H1 (cell line): ENCODE results near the gene ALPL. TPM values are rescaled to one million over a fixed set of nuclear protein-coding genes. Genes with fewer than 3 reads are reported as not detected.

Experiments
- CTCF ChIA-PET: fragments of 300-600 bp; sonication (Branson Sonifier 250); formaldehyde crosslinking; loops from one replicate; lab custom pipeline; 2021; ENCODE audit not compliant: partially characterized antibody; lab: Charles Lee
- POLR2A ChIA-PET: fragments of 300-600 bp; sonication (Branson Sonifier 250); formaldehyde crosslinking; loops from one replicate; lab custom pipeline; 2021; ENCODE audit warnings: inconsistent platforms; ENCODE audit not compliant: partially characterized antibody; lab: Charles Lee
- DNase-seq, 2 experiments: peaks; one replicate each; pipeline versions ENCODE4 v3.0.0 to v3.0.0-alpha.2; 2010 to 2022; ENCODE audit warnings: low spot score in 2 of 2, low read depth in 1 of 2, mixed read lengths in 1 of 2
- FAIRE-seq: peaks from 2 replicates; lab custom pipeline; 2011; peaks lifted over from hg19 to GRCh38; lab: Jason Lieb, UNC
- H2AFZ ChIP-seq: 2 replicates; pipeline ENCODE4 v1.8.1; 2012; ENCODE audit warnings: low read length, inconsistent platforms
- H2AK5ac ChIP-seq: 2 replicates; pipeline ENCODE4 v1.6.1; 2013; ENCODE audit warnings: low read depth, low read length
- H2BK120ac ChIP-seq: replicated peaks from 2 replicates; pipeline ENCODE3; 2013; ENCODE audit warnings: low read depth, low read length, inconsistent platforms
- H2BK12ac ChIP-seq: 2 replicates; pipeline ENCODE4 v1.6.1; 2013; ENCODE audit warnings: low read depth, low read length
- H2BK15ac ChIP-seq: 2 replicates; pipeline ENCODE4 v1.6.1; 2013; ENCODE audit warnings: low read length
- H2BK20ac ChIP-seq: 2 replicates; pipeline ENCODE4 v1.6.1; 2013; ENCODE audit warnings: low read length
- H2BK5ac ChIP-seq: 2 replicates; pipeline ENCODE4 v1.6.1; 2013; ENCODE audit warnings: low read depth, low read length
- H3K14ac ChIP-seq: 2 replicates; pipeline ENCODE4 v1.6.1; 2013; ENCODE audit warnings: inconsistent platforms; ENCODE audit not compliant: insufficient read length
- H3K18ac ChIP-seq: 2 replicates; pipeline ENCODE4 v1.6.1; 2013; ENCODE audit warnings: low read length; ENCODE audit errors: extremely low read depth
- H3K23ac ChIP-seq: 2 replicates; pipeline ENCODE4 v1.6.1; 2013; ENCODE audit warnings: inconsistent platforms; ENCODE audit not compliant: insufficient read length
- H3K23me2 ChIP-seq: 2 replicates; pipeline ENCODE4 v1.6.1; 2013; ENCODE audit warnings: low read depth, low read length
- H3K27ac ChIP-seq: 2 replicates; pipeline ENCODE4 v1.6.1; 2011; ENCODE audit warnings: low read depth, low read length, inconsistent platforms
- H3K27me3 ChIP-seq, 4 experiments: replicated peaks in 1 of 4; 1 replicate in 1 of 4; 2 replicates in 3 of 4; pipeline versions ENCODE4 v1.6.1 to v1.8.1; 2011 to 2013; ENCODE audit warnings: low read length in 3 of 4, mild to moderate bottlenecking in 3 of 4, inconsistent platforms in 2 of 4, mixed read lengths in 2 of 4, moderate library complexity in 1 of 4; ENCODE audit not compliant: control insufficient read depth in 3 of 4, insufficient read depth in 3 of 4; ENCODE audit errors: extremely low read depth in 1 of 4
- H3K36me3 ChIP-seq, 4 experiments: 2 replicates each; pipeline versions ENCODE4 v1.6.1 to v1.8.1; 2011 to 2013; ENCODE audit warnings: mild to moderate bottlenecking in 4 of 4, low read length in 3 of 4, moderate library complexity in 2 of 4, control low read depth in 1 of 4, inconsistent platforms in 1 of 4; ENCODE audit not compliant: insufficient read depth in 4 of 4, control insufficient read depth in 2 of 4
- H3K4ac ChIP-seq: replicated peaks from 2 replicates; pipeline ENCODE3; 2013; ENCODE audit warnings: low read length, low read depth, mixed read lengths, inconsistent platforms; ENCODE audit not compliant: insufficient read length
- H3K4me1 ChIP-seq, 4 experiments: replicated peaks in 1 of 4; 1 replicate in 1 of 4; 2 replicates in 3 of 4; pipeline versions ENCODE4 v1.6.1 to v1.8.1; 2011 to 2013; ENCODE audit warnings: low read length in 3 of 4, inconsistent platforms in 2 of 4, mixed read lengths in 1 of 4; ENCODE audit not compliant: insufficient read depth in 4 of 4, control insufficient read depth in 3 of 4
- H3K4me2 ChIP-seq, 2 experiments: 2 replicates each; pipeline versions ENCODE4 v1.6.1 to v1.8.1; 2011 to 2013; ENCODE audit warnings: low read depth in 2 of 2, low read length in 2 of 2, control low read depth in 1 of 2, inconsistent platforms in 1 of 2, mild to moderate bottlenecking in 1 of 2; ENCODE audit not compliant: insufficient read depth in 1 of 2
- H3K4me3 ChIP-seq, 4 experiments: fragments of 200-600, 300-600 bp in 1 of 4; sonication (generic), shearing (Covaris generic), sonication (Bioruptor Twin) in 1 of 4; 2 replicates each; pipeline versions ENCODE4 v1.5.1 to v1.8.1; 2011 to 2016; ENCODE audit warnings: low read length in 4 of 4, low read depth in 3 of 4, control low read depth in 2 of 4, inconsistent platforms in 2 of 4, mild to moderate bottlenecking in 2 of 4, mixed read lengths in 1 of 4, moderate library complexity in 1 of 4; ENCODE audit not compliant: insufficient read depth in 2 of 4; ENCODE audit errors: extremely low read depth in 1 of 4
- H3K56ac ChIP-seq: replicated peaks from 2 replicates; pipeline ENCODE3; 2013; ENCODE audit warnings: low read depth, mild to moderate bottlenecking, mixed read lengths, low read length, inconsistent platforms; ENCODE audit not compliant: insufficient read length
- H3K79me1 ChIP-seq: 2 replicates; pipeline ENCODE4 v1.6.1; 2013; ENCODE audit warnings: low read depth, low read length, control low read depth
- H3K79me2 ChIP-seq, 2 experiments: 2 replicates each; pipeline versions ENCODE4 v1.6.1 to v1.8.1; 2012 to 2013; ENCODE audit warnings: low read length in 2 of 2, mild to moderate bottlenecking in 2 of 2, inconsistent platforms in 1 of 2; ENCODE audit not compliant: insufficient read depth in 2 of 2, control insufficient read depth in 1 of 2
- H3K9ac ChIP-seq, 4 experiments: replicated peaks in 1 of 4; 1 replicate in 1 of 4; 2 replicates in 3 of 4; pipeline versions ENCODE4 v1.6.1 to v1.8.1; 2011 to 2013; ENCODE audit warnings: low read depth in 3 of 4, low read length in 3 of 4, control low read depth in 2 of 4, mild to moderate bottlenecking in 2 of 4, moderate library complexity in 2 of 4, inconsistent platforms in 1 of 4; ENCODE audit errors: extremely low read depth in 1 of 4
- H3K9me3 ChIP-seq, 2 experiments: 2 replicates each; pipeline versions ENCODE4 v1.6.1 to v1.8.1; 2012 to 2013; ENCODE audit warnings: mild to moderate bottlenecking in 2 of 2, moderate library complexity in 2 of 2, control low read depth in 1 of 2, inconsistent platforms in 1 of 2, low read depth in 1 of 2, low read length in 1 of 2, mixed read lengths in 1 of 2; ENCODE audit not compliant: insufficient read depth in 2 of 2
- H4K20me1 ChIP-seq, 2 experiments: replicated peaks in 1 of 2; 2 replicates each; pipeline versions ENCODE3 to v1.8.1; 2011 to 2013; ENCODE audit warnings: inconsistent platforms in 2 of 2, low read length in 2 of 2, mild to moderate bottlenecking in 1 of 2; ENCODE audit not compliant: insufficient read depth in 2 of 2, control insufficient read depth in 1 of 2
- H4K5ac ChIP-seq: 2 replicates; pipeline ENCODE4 v1.6.1; 2013; ENCODE audit warnings: low read length, low read depth, mixed read lengths, inconsistent platforms; ENCODE audit not compliant: insufficient read length
- H4K8ac ChIP-seq: 2 replicates; pipeline ENCODE4 v1.8.0; 2013; ENCODE audit warnings: mild to moderate bottlenecking, moderate library complexity, low read length, inconsistent platforms; ENCODE audit not compliant: insufficient read depth; ENCODE audit errors: extremely low read depth
- H4K91ac ChIP-seq: replicated peaks from 2 replicates; pipeline ENCODE3; 2013; ENCODE audit warnings: low read length, mixed read lengths, inconsistent platforms; ENCODE audit not compliant: insufficient read length
- ATF2 ChIP-seq: IDR thresholded peaks from 2 replicates; pipeline ENCODE4 v1.6.1; 2012; ENCODE audit warnings: low read length, inconsistent platforms
- CBX5 ChIP-seq: fragments of 300-800, 300-1000 bp; sonication (generic); IDR thresholded peaks from 2 replicates; pipeline ENCODE4 v1.7.1; 2016; ENCODE audit warnings: antibody characterized with exemption, low read length, low read depth
- EGR1 ChIP-seq: IDR thresholded peaks from 2 replicates; pipeline ENCODE4 v1.6.1; 2011; ENCODE audit warnings: low read depth, low read length, borderline replicate concordance
- NANOG ChIP-seq: IDR thresholded peaks from 2 replicates; pipeline ENCODE4 v1.6.1; 2011; ENCODE audit warnings: low read length, low read depth, mild to moderate bottlenecking, inconsistent platforms; ENCODE audit not compliant: insufficient read depth, poor library complexity, severe bottlenecking
- POLR2AphosphoS5 ChIP-seq: IDR thresholded peaks from 2 replicates; pipeline ENCODE4 v1.6.1; 2011; ENCODE audit warnings: low read depth, low read length
- RFX5 ChIP-seq: IDR thresholded peaks from 2 replicates; pipeline ENCODE4 v1.6.1; 2011; ENCODE audit warnings: low read depth, low read length, improper control_type of control experiment, borderline replicate concordance
- SAP30 ChIP-seq: fragments of 300-600 bp; sonication (generic); IDR thresholded peaks from 2 replicates; pipeline ENCODE4 v1.7.1; 2012; ENCODE audit warnings: low read length, moderate library complexity, mild to moderate bottlenecking, inconsistent platforms; ENCODE audit not compliant: insufficient read depth, insufficient replicate concordance
- YY1 ChIP-seq: IDR thresholded peaks from 2 replicates; pipeline ENCODE4 v1.6.1; 2011; ENCODE audit warnings: low read depth, mild to moderate bottlenecking, low read length
- ZNF274 ChIP-seq: IDR thresholded peaks from 2 replicates; pipeline ENCODE4 v1.7.0; 2012; ENCODE audit warnings: low read length, borderline replicate concordance; ENCODE audit errors: extremely low read depth
- WGBS, 2 experiments: shearing (Covaris generic) in 1 of 2; methylation state at CpG; one replicate each; pipeline versions ENCODE4 v1.1.6 to v1.1.7; 2013 to 2015; ENCODE audit warnings: low lambda C conversion rate in 2 of 2, mixed read lengths in 2 of 2, inconsistent platforms in 1 of 2, low coverage in 1 of 2, missing lambda C conversion rate in 1 of 2; ENCODE audit not compliant: insufficient replicate concordance in 2 of 2, insufficient coverage in 1 of 2, insufficient read length in 1 of 2; ENCODE audit errors: extremely low coverage in 1 of 2, missing lambda C conversion rate in 1 of 2; 5-methylcytosine and 5-hydroxymethylcytosine counted together
- polyA plus RNA-seq, 7 experiments: library from polyadenylated mRNA; depleted of rRNA in 3 of 7; stranded (reverse) in 5 of 7; unstranded in 2 of 7; fragments of >200 nt in 5 of 7; fragments of 200-250 nt in 2 of 7; gene quantifications; 1 replicate in 5 of 7; 2 replicates in 1 of 7; 4 replicates in 1 of 7; pipeline versions ENCODE4 v1.2.1 to v1.2.3, GENCODE V29; 2011 to 2013; ENCODE audit warnings: missing spikeins in 2 of 7, mixed read lengths in 2 of 7
- total RNA-seq: library from RNA; stranded (reverse); fragmentation: NEBNext Ultra II Directional; extraction: Animal tissue kit (Norgen Biotek cat#: 25700); gene quantifications from 2 replicates; pipeline ENCODE4 v1.2.1, GENCODE V29; 2021
- TF ChIP-seq, protein P1 (sequence below): IDR thresholded peaks from 2 replicates; pipeline ENCODE4 v1.6.1; 2011; ENCODE audit warnings: low read length, improper control_type of control experiment

ALPL gene
- total and polyA plus RNA-seq, 2 of the 8 experiments (the other 6 are each of a cell fraction or from before 2014, with no cell fraction given) = 175 to 362 TPM

DNA sequence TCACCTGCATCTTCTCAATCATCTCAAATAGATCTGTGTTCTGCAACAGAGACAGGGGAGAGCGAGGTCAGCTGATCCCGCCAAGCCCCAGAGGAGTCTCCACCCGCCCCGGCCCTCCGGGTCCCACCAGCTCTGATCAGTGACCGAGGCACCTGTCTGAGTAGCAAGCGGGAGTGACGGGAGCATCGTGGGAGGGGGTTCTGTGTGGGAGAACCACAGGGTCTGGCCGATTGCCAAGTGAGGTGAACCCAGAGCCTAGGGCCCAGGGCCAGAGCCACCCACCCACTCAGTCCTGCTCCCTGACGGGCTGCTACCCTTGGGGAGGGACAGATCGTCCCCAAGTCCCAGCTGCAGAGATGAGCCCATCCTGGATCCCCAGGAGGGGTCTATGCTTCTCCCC is 110.8 kb downstream of the ALPL start:
- no peak overlapping the region for H4K8ac ChIP-seq
- DNase-seq (no peak), FAIRE-seq (no peak)
- H3K4me2 ChIP-seq = no peak overlapping the region
- no peak overlapping the region for H3K14ac ChIP-seq
- H2BK15ac ChIP-seq = no peak overlapping the region
- H2AK5ac ChIP-seq = no peak overlapping the region; the same call in 1 of the 2 replicates
- H2AFZ ChIP-seq = no peak overlapping the region
- no peak overlapping the region for H3K27ac ChIP-seq
- POLR2A ChIA-PET = interaction anchor here (1.0 to 1.2 kb wide), 2 partner anchors 12 to 24 kb away, joined by 3 to 5 read pairs; no protein-coding TSS in a partner anchor
- H2BK5ac ChIP-seq = no peak overlapping the region
- no peaks in the 10 kb centered on the region for H3K9me3 ChIP-seq
- no peak overlapping the region for H4K91ac ChIP-seq
- peaks cover 0 to 23% (median 17%) of the 10 kb centered on the region in 4 experiments; a peak in 6 of 7 replicates for H3K4me1 ChIP-seq
- H3K79me2 ChIP-seq = no peaks in the 10 kb centered on the region
- H3K18ac ChIP-seq = no peak overlapping the region
- H3K4ac ChIP-seq = no peak overlapping the region
- H3K23ac ChIP-seq = no peak overlapping the region
- peaks cover 3 to 13% of the 10 kb centered on the region in 2 experiments for H4K20me1 ChIP-seq
- H2BK20ac ChIP-seq = no peak overlapping the region
- H3K9ac ChIP-seq = no peak overlapping the region
- TF ChIP-seq NANOG (no peak), EGR1 (no peak), ATF2 (no peak), RFX5 (no peak), SAP30 (no peak), POLR2AphosphoS5 (no peak), ZNF274 (no peak), CBX5 (no peak), YY1 (no peak)
- TF ChIP-seq, protein P1, sequence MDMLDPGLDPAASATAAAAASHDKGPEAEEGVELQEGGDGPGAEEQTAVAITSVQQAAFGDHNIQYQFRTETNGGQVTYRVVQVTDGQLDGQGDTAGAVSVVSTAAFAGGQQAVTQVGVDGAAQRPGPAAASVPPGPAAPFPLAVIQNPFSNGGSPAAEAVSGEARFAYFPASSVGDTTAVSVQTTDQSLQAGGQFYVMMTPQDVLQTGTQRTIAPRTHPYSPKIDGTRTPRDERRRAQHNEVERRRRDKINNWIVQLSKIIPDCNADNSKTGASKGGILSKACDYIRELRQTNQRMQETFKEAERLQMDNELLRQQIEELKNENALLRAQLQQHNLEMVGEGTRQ = no peak
- no peak overlapping the region for H2BK120ac ChIP-seq
- peaks cover 3% of the 10 kb centered on the region for H3K23me2 ChIP-seq
- no peaks in the 10 kb centered on the region for H3K79me1 ChIP-seq
- H2BK12ac ChIP-seq = no peak overlapping the region
- no peak overlapping the region for H3K4me3 ChIP-seq
- H3K27me3 ChIP-seq = peaks cover 0 to 26% (median 13%) of the 10 kb centered on the region in 4 experiments; a peak in 5 of 7 replicates
- WGBS, 2 experiments = 94% methylated on average over 12 of the region's 12 CpGs; no CpG with 5 or more reads in 1 of the 2 experiments
- H3K36me3 ChIP-seq = no peaks in the 10 kb centered on the region
- no peak overlapping the region for H3K56ac ChIP-seq
- H4K5ac ChIP-seq = no peak overlapping the region
- CTCF ChIA-PET = interaction anchor here (0.6 to 1.7 kb wide), 7 partner anchors 11 to 350 kb away, joined by 3 to 7 read pairs (median 3); no protein-coding TSS in a partner anchor
